ENCODE measurements around the gene RFTN2. TPM values are rescaled to one million over a fixed set of nuclear protein-coding genes. Genes with fewer than 3 reads are reported as not detected.
A peak's percentile ranks its signal among the peaks of the same experiment; 100 is the strongest.
"Not testable (repeated sequence)": the region's sequence is repeated elsewhere in the genome, so short reads cannot be mapped to it uniquely, and the experiment has no call there.

The RFTN2 gene
- total RNA-seq, 1 donor from 2014 or later, result 27.1 TPM

DNA sequence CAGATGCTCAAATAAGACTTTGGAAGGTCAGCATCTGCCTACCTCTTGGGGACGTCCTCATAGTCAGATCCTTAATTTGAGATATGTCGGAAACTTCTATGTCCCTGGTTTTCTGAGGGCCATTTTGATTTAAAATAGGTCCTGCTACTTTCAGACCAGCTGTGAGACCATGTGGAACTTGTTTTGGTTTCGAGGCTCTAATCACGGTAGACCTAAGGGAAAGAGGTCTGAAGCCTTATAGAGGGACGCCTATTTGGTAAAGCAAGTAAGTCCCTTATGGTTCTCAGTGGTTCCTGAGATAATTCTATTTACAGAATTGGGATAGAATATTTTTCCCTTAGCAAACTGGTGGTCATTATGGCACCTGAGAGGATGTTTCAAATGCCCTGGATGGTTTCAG lies 75.1 kb downstream of the RFTN2 start:
- no peak for DNase-seq

DNA sequence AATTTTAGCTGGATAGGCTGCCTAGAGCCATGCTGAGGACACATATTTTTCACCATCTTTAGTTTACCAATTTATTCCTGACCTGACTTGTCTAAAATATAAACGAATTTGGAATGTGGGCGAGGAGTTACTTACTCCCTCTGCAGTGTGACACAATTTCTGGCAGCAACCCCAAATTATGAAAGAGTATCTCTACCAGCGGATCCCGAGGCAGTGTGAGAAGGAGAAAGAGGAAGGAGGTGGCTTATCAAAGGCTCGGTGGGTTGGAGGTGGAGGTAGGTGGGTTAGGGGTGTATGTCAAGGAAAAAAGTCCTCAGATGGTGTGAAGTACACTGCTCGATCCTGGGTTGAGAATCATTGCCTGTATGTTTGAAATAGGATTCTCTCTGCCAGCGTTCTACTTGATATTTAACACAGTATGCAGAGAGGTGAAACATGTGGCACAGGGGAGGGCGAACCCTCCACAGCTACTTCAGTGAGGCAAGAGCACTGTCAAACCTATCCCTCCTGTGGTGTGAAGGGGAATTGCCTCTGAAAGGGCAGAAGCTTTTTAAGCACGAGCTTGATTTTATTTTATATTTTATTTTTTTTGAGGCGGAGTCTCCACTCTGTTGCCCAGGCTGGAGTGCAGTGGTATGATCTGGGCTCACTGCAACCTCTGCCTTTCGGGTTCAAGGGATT lies 76.0 kb downstream of the RFTN2 start:
- DNase-seq, result no peak

DNA sequence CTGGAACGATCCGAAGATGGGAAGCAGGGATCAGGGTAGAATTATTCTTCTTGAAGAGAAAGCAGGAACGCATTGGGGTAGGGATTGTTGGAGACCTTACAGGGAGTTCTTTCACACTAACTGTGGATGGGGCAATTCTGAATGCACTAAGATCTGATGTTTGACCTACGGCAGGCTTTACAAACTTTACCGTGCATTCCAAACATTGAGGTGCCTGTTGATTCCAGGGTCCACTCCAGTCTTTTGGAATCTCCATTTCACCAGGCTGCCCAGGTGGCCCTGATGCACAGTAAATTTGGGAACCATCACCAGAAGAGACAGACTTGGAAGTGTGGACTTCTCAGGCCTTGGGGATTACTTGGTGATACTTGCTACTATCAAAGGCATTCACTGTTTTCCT lies 76.9 kb downstream of the RFTN2 start:
- no peak for DNase-seq

DNA sequence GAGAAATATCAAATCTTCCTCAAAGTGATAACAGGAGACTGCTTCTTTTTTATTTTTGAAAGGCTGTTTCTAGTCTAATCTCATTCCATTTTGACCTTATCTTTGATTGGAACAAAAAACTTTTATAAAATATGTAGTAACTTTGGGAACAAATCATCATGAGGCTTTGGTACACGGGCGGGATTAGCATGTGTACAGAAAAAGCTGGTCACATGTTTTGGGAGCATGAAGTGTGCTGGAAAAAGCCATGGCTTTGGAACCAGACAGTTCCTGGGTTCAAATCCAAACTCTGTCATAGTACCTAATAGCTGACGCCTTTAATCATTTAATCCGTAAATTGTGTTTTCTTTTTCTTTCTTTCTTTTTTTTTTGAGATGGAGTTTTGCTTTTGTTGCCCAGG lies 78.2 kb downstream of the RFTN2 start:
- DNase-seq, result no peak

DNA sequence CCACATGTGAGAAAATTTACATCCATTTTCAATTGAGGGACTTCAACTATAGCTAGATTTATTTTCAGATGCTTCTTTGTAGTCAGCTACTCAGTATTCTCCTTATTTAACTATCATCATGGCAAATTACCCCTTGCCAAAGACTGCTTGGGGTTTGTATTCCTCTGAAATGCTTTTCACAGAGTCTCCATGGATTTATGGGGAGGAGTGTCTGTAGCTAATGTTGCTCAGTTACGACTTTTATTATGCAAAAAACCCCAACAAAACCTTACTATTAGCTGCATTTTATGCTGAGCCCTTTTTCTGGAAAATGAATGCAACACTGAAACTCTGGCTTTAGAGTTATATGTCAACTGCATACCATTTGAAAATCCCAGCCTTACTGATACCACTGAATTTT lies 78.6 kb downstream of the RFTN2 start:
- DNase-seq, result peak; percentile 92

DNA sequence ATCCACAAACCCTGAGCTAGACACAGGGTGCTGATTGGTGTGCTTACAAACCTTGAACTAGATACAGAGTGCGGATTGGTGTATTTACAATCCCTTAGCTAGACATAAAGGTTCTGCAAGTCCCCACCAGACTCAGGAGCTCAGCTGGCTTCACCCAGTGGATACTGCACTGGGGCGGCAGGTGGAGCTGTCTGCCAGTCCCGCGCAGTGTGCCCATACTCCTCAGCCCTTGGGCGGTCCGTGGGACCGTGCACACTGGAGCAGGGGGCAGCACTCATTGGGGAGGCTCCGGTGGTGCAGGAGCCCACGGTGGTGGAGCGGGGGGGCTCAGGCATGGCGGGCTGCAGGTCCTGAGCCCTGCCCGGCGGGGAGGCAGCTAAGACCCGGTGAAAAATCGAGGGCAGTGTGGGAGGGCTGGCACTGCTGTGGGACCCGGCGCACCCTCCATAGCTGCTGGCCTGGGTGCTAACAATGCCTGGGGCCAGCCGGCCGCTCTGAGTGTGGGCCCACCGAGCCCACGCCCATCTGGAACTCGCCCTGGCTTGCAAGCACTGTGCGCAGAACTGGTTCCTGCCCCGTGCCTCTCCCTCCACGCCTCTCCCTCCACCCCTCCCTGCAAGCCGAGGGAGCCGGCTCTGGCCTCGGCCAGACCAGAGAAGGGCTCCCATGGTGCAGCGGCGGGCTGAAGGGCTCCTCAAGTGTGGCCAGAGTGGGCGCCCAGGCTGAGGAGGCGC lies 83.9 kb downstream of the RFTN2 start:
- no peak for DNase-seq

DNA sequence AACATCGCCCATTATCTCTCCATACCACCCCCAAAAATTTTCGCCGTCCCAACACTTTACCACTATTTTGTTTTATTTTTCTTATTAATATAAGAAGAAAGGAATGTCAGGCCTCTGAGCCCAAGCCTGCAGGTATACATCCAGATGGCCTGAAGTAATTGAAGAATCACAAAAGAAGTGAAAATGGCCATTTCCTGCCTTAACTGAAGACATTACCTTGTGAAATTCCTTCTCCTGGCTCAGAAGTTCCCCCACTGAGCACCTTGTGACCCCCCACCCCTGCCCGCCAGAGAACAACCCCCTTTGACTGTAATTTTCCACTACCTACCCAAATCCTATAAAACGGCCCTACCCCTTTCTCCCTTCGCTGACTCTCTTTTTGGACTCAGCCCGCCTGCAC lies 88.1 kb downstream of the RFTN2 start:
- not testable (repeated sequence) for DNase-seq

DNA sequence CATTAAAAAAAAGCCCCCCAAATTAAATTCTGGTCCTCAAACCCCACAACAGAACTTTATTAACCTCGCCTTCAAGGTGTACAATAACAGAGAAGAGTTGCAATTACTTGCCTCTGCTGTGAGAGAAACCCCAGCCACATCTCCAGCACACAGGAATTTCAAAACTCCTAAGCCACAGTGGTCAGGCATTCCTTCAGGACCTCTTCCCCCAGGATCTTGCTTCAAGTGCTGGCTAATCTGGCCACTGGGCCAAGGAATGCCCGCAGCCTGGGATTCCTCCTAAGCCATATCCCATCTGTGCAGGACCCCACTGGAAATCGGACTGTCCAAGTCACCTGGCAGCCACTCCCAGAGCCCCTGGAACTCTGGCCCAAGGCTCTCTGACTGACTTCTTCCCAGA lies 95.2 kb downstream of the RFTN2 start:
- DNase-seq, result not testable (repeated sequence)

DNA sequence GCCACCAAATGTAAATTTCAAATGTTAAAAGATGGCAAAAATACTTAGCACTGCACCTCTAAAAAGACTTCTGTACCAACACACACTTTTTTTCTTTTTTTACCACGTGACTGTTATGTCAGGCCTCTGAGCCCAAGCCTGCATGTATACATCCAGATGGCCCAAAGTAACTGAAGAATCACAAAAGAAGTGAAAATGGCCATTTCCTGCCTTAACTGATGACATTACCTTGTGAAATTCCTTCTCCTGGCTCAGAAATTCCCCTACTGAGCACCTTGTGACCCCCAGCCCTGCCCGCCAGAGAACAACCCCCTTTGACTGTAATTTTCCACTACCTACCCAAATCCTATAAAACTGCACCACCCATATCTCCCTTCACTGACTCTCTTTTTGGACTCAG lies 97.1 kb downstream of the RFTN2 start:
- DNase-seq, result not testable (repeated sequence)

DNA sequence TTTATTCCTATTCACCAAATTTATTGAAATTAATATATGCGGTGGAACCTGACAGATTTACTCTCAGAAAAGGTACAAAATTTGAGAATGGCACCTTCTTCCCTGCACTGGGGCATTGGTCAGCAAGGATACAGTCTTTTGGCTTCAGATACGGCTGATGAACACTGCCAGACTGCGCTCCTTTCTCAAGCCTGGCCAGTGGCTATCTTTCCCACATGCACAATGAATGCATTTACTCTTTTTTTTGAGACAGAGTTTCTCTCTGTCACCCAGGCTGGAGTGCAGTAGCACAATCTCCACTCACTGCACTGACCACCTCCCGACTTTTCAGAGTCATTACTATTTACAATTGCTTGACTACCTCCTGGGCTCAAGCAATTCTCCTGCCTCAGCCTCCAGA lies 97.9 kb downstream of the RFTN2 start:
- no peak for DNase-seq

DNA sequence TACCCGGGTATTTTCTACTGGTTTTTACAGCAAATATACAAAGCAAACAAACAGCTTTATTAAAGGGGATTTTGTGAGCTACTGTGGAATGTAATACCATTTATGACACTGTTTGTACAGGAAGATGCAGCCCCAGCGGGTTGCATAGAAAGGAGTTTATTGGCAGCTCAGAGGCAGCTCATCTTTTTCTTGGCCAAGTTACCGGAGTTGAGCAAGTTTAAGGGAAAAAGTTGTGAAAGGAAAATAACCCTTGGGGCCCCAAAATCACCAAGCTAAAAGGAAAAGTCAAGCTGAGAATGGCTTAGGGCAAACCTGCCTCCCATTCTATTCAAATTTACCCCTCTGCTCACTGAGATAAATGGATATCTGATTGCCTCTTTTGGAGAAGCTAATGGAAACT lies 98.8 kb downstream of the RFTN2 start:
- no peak for DNase-seq

DNA sequence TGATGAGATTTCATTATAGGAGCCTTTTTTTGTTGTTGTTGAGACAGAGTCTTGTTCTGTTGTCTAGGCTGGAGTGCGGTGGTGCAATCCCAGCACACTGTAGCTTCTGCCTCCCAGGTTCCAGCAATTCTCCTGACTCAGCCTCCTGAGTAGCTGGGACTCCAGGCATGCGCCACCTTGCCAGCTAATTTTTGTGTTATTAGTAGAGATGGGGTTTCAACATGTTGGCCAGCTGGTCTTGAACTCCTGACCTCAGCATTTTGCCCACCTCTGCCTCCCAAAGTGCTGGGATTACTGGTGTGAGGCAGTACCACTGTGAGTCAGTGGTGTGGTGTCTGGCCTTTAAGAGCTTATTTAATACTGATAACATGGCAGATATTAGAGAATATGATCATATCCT lies 99.4 kb downstream of the RFTN2 start:
- DNase-seq, result no peak

DNA sequence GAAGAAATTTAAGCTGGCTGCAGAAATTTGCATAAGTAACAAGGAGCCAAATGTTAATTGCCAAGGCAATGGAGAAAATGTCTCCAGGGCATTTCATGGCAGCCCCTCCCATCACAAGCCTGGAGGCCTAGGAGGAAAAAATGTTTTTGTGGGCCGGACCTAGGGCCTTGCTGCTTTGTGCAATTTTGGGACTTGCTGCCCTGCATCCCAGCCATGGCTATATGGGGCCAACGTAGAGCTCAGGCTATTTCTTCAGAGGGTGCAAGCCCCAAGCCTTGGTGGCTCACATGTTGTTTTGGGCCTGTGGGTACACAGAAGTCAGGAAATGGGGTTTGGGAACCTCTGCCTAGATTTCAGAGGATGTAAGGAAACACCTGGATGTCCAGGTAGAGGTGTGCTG lies 101.8 kb downstream of the RFTN2 start:
- no peak for DNase-seq

DNA sequence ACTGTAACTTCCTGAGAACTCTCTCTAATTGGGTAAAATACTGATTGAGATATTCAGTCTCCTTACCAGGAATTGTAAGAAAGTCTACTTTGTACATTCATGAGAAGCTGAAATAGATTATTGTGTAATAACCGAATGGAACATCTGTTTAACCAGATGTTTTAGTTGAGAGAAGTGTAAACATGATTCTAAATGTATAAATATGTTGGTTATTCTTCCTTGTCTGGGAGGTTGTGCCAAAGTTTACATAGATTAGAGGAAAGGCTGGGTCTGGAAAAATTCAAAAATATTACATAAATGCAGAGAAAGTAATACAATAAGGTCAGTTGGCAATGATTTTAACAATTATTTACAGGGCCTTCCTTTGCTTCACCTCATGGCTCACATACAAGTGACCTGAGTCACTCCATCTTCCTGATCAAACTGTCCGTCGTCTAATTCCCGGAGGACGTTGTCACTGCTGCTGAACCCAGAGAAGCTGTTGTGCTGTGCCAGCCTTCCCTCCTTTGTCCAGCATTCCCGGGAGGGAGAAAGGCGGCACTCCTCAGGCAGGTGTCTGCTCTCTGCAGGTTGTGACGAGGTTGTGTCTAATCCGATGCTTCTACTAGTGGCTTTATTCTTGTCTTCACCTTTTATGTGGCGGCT lies 103.6 kb downstream of the RFTN2 start:
- DNase-seq, result peak; percentile 83

DNA sequence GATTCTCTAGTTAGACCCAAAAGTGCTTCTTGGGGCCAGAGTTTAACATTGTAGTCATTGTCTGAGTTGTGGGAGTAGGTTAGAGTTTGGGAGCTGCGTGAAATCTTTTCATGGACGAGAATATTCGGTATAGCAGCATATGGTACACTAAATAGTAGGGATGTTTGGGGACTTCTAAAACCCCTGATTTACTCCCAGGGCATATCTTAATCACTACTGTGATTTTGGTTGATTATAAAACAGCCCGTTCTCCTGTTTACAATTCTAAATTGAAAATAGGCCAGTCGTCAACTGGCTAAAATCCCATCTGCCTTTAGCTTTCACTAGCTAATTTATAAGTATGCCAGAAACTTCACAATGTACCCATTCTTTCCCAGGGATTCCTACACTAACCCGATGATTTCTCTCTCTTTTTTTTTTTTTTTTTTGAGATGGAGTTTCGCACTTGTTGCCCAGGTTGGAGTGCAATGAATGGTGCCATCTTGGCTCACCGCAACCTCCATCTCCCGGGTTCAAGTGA lies 115.2 kb downstream of the RFTN2 start:
- DNase-seq, result no peak

DNA sequence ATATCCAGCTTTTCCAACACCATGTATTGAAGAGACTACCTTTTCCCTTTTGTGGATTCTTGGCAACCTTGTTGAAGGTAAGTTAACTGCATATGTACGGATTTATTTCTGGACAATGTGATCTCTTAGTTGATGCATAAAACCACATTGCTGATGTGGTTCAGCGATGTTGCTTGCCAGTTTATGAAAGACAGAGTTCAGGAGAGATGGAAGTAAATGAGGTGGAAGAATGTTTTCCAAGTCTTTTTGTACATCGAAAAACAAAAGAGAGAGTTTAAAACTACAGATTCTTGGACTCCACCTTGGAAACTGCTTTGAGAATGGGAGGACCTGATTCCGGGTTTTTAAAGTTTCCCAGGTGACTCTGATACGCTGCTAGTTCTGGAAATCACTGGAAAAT lies 115.7 kb downstream of the RFTN2 start:
- no peak for DNase-seq

DNA sequence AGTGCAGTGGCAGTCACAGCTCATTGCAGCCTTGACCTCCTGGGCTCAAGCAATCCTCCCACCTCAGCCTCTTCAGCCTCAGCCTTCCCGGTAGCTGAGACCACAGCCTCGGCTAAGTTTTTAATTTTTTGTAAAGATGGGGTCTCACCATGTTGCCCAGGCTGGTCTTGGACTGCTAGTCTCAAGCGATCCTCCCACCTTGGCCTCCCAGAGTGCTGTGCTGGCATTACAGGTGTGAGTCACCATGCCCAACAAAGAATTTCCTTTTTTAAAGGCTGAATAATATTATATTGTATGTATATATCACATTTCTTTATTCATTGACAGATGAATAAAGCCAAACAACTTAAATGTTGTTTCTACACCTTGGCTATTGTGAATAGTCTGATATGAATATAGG lies 117.0 kb downstream of the RFTN2 start:
- no peak for DNase-seq

DNA sequence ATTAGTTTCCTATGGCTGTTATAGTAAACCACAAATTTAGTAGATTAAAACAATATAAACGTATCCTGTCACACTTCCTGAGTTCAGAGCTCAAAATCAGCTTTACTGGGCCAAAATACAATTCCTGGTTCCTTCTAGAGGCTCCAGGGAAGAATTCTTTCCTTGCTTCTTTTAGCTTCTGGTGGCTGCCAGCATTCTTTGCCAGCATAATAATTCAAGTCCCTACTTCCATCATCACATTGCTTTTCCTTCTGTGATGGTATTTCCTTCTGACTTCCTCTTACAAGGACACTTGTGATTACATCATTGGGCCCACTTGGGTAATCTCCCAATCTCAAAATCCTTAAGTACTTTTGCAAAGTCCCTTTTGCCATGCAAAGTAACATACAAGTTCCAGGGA lies 118.9 kb downstream of the RFTN2 start:
- peak; percentile 79 for DNase-seq

DNA sequence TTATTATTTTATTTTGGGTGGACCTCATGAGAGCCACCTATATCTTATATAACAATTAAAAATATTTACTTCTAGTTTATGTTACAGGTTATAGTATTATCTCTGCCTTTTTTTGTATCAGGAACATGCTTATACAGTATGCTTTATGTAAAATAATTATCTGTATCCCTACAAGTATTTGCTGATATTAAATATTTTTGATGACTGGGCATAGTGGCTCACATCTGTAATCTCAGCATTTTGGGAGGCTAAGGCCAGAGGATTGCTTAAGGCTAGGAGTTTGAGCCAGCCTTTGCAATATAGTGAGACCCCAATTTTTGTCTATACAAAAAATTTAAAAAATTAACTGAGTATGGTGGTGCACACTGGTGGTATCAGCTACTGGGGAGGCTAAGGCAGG lies 119.9 kb downstream of the RFTN2 start:
- DNase-seq, result no peak

DNA sequence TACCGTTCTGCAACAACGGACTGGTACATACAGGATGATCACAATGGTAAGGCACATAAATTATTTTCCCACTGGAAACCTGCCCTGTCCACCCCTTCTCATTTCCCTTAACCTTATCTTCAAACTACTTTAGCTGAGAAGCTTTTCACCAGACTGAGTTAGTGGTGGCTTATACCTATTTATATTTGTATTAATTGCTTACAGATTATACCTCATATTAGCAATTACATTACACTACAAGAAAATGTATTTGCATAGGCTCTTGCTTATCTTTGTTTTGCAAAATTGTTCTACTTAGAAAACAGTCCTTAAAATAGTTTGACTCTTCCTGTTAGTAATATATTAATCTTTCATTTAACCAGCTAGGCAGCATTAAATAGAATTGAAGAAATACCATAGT lies 124.1 kb downstream of the RFTN2 start:
- not testable (repeated sequence) for DNase-seq

DNA sequence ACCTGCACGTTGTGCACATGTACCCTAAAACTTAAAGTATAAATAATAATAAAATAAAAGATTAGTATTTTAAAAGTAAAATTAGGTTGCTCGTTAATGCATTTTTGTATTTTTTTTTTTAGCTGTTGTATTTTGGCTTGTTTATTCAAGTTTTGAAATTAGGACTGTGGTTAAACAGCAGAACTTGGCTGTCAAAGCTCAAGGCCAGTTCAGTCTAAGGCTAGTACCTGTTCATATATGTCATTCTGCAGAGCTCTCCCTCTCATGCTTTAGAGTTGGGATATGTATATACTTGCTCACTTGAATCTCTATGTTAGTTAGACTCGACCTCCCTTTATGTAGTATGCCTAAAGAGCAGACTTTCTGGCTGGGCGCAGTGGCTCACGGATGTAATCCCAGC lies 126.8 kb downstream of the RFTN2 start:
- no peak for DNase-seq

DNA sequence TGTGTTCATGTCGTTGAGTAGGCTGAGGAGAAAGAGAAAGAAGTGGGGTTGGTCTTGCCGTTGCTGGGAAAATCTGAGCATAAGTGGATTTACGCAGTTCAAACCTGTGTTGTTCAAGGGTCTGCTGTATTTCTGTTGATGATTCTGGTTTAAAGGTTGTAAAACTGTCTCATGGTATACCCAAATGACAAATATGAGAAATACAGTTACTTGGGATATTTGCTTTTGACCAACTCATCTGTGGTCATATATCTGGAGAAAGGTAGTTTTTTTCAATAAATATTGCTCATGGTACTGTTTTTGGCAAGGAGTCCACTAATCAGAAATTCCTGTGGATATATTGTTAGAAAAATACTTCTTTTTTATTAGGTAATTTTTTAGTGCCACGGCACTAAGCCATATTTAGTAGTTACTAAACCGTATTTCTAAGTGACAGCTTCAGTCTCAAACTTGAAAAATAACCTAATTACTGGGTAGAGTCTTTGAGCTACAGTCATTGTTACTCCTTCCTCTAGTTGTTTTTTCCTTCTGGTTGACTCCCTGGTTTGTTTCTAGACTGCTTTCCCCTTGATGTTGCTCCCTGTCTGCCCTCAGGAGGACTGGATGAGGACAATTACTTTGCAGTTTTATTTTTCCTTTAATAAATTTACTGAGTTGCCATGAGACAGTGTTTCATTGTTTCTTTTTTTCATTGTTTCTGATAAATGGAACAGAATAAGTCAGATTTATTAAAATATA lies 128.1 kb downstream of the RFTN2 start:
- no peak for DNase-seq

DNA sequence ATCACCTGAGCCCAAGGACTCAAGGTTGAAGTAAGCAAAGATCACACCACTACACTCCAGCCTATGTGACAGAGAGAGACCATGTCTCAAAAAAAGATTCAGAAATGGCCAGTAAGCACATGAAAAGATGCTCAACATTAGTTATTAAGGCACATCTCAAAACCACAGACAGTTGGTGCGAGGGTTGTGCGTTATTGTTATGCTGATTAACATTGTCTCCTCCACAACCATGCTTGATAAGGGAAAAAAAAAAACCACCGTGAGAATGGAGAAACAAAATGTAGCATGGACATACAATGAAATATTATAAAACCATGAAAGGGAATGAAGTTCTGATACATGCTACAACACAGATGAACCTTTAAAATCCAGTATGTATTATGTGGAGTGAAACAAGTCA lies 132.2 kb downstream of the RFTN2 start:
- DNase-seq, result no peak
